ENCODE results near the gene TMEM39B.

DNA sequence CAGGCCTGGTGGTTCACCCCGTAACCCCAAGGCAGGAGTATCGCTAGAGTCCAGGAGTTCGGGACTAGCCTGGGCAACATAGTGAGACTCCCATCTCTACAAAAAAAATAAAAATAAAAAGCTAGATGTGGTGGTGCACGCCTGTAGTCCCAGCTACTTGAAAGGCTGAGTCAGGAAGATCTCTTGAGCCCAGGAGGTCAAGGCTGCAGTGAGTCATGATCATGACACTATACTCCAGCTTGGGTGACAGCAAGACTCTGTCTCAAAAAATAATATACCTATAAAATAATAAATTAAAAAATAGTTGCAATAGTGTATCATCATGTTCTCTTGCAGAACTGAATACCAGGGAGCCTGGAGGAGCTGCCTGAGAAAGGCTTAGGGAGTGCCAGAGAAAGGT, 19.9 kb upstream of the TMEM39B start:
- TF ChIP-seq, protein P1, sequence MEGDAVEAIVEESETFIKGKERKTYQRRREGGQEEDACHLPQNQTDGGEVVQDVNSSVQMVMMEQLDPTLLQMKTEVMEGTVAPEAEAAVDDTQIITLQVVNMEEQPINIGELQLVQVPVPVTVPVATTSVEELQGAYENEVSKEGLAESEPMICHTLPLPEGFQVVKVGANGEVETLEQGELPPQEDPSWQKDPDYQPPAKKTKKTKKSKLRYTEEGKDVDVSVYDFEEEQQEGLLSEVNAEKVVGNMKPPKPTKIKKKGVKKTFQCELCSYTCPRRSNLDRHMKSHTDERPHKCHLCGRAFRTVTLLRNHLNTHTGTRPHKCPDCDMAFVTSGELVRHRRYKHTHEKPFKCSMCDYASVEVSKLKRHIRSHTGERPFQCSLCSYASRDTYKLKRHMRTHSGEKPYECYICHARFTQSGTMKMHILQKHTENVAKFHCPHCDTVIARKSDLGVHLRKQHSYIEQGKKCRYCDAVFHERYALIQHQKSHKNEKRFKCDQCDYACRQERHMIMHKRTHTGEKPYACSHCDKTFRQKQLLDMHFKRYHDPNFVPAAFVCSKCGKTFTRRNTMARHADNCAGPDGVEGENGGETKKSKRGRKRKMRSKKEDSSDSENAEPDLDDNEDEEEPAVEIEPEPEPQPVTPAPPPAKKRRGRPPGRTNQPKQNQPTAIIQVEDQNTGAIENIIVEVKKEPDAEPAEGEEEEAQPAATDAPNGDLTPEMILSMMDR (IDR thresholded peaks at IDR 0.05; ENCODE audit: poor library complexity, severe bottlenecking): no peak
- TF ChIP-seq SMC3 (conservative IDR thresholded peaks at IDR 0.05; ENCODE audit: poor library complexity) (no peak), EZH2 (IDR thresholded peaks at IDR 0.05; ENCODE audit: borderline replicate concordance, insufficient read depth, low read length, poor library complexity, severe bottlenecking) (no peak), RAD21 (conservative IDR thresholded peaks at IDR 0.05) (no peak), EP300 (conservative IDR thresholded peaks at IDR 0.05; ENCODE audit: poor library complexity, severe bottlenecking) (no peak)
